ENCODE data around the gene USP37.

USP37 gene

GRCh38 chr2:218432676-218433365 is 135.3 kb downstream of the USP37 start:
- no peak for DNase-seq (ENCODE audit: low read depth)
- no peak for TF ChIP-seq CTCF (conservative IDR thresholded peaks at IDR 0.05; ENCODE audit: low read length)
- H3K4me3 ChIP-seq (ENCODE audit: low read length) = no peak overlapping the region

GRCh38 chr2:218431878-218432277 is 136.3 kb downstream of the USP37 start:
- no peak overlapping the region for H3K4me3 ChIP-seq (ENCODE audit: low read length)
- TF ChIP-seq CTCF (conservative IDR thresholded peaks at IDR 0.05; ENCODE audit: low read length) = no peak
- no peak for DNase-seq (ENCODE audit: low read depth)

GRCh38 chr2:218430721-218431120 is 137.4 kb downstream of the USP37 start:
- DNase-seq (ENCODE audit: low read depth) = no peak
- TF ChIP-seq CTCF (conservative IDR thresholded peaks at IDR 0.05; ENCODE audit: low read length) = no peak
- no peak overlapping the region for H3K4me3 ChIP-seq (ENCODE audit: low read length)

GRCh38 chr2:218429911-218430692 is 138.0 kb downstream of the USP37 start:
- no peak for TF ChIP-seq CTCF (conservative IDR thresholded peaks at IDR 0.05; ENCODE audit: low read length)
- H3K4me3 ChIP-seq (ENCODE audit: low read length) = no peak overlapping the region
- DNase-seq (ENCODE audit: low read depth) = no peak

GRCh38 chr2:218428846-218429558 is 139.1 kb downstream of the USP37 start:
- no peak for TF ChIP-seq CTCF (conservative IDR thresholded peaks at IDR 0.05; ENCODE audit: low read length)
- DNase-seq (ENCODE audit: low read depth) = no peak
- no peak overlapping the region for H3K4me3 ChIP-seq (ENCODE audit: low read length)

- TF ChIP-seq CTCF (conservative IDR thresholded peaks at IDR 0.05; ENCODE audit: low read length) = no peak
- DNase-seq (ENCODE audit: low read depth) = no peak
- H3K4me3 ChIP-seq (ENCODE audit: low read length) = no peak overlapping the region
These were observed 140.4 kb downstream of the USP37 start for GRCh38 chr2:218427741-218428140.
